ENCODE measurements around the gene SETD9. TPM values are rescaled to one million over a fixed set of nuclear protein-coding genes. Genes with fewer than 3 reads are reported as not detected.

Gene SETD9
- total and polyA plus RNA-seq, 9 of the 15 experiments (the other 6 are each of a cell fraction or from before 2014, with no cell fraction given): 10.8 to 32.6 (median 19.8) TPM

GRCh38 chr5:56908942-56909293, 478 bp upstream of the SETD9 start (continued):
- no peak for TF ChIP-seq RBBP5 (IDR thresholded peaks at IDR 0.05; ENCODE audit: borderline replicate concordance, insufficient read depth, low read length, poor library complexity, severe bottlenecking)
- TF ChIP-seq CSDE1 (IDR thresholded peaks at IDR 0.05): no peak
- peak; percentile 51 for TF ChIP-seq BRD9 (IDR thresholded peaks at IDR 0.05; ENCODE audit: low read depth, partially characterized antibody)
- TF ChIP-seq FUS (optimal IDR thresholded peaks at IDR 0.05; ENCODE audit: low read depth, low read length): no peak
- 0 out of 2 replicates have a peak, but pooled peaks have one; percentile 75 for TF ChIP-seq ZC3H4 (CRISPR knock-in tag; IDR thresholded peaks at IDR 0.05; ENCODE audit: borderline replicate concordance)
- TF ChIP-seq HDAC2 (IDR thresholded peaks at IDR 0.05): 0 out of 2 replicates have a peak, but pooled peaks have one; percentile 27
- peak; percentile 6; the same call in 1 of the 2 replicates for TF ChIP-seq EP400 (IDR thresholded peaks at IDR 0.05)
- TF ChIP-seq POLR2A (conservative IDR thresholded peaks at IDR 0.05): 0 out of 2 replicates have a peak, but pooled peaks have one; percentile 66
- TF ChIP-seq MLLT1 (IDR thresholded peaks at IDR 0.05): peak in 1 of 2 experiments; percentile 28; a peak in 1 of 4 replicates
- TF ChIP-seq ARNT (IDR thresholded peaks at IDR 0.05): 0 out of 4 replicates have a peak, but pooled peaks of 1 of the 2 experiments have one; percentile 28
- 0 out of 2 replicates have a peak, but pooled peaks have one; percentile 28 for TF ChIP-seq ARID1B (IDR thresholded peaks at IDR 0.05)
- TF ChIP-seq FOXJ2 (tag; IDR thresholded peaks at IDR 0.05): 0 out of 2 replicates have a peak, but pooled peaks have one; percentile 16
- TF ChIP-seq RBM25 (IDR thresholded peaks at IDR 0.05; ENCODE audit: low read depth, low read length, severe bottlenecking): no peak
- TF ChIP-seq BHLHE40 (IDR thresholded peaks at IDR 0.05; ENCODE audit: low read length): no peak
- no peak for TF ChIP-seq RERE (CRISPR knock-in tag; IDR thresholded peaks at IDR 0.05; ENCODE audit: borderline replicate concordance)
- TF ChIP-seq NCOA6 (IDR thresholded peaks at IDR 0.05): peak; percentile 44; the same call in 1 of the 2 replicates
- TF ChIP-seq, protein P1, sequence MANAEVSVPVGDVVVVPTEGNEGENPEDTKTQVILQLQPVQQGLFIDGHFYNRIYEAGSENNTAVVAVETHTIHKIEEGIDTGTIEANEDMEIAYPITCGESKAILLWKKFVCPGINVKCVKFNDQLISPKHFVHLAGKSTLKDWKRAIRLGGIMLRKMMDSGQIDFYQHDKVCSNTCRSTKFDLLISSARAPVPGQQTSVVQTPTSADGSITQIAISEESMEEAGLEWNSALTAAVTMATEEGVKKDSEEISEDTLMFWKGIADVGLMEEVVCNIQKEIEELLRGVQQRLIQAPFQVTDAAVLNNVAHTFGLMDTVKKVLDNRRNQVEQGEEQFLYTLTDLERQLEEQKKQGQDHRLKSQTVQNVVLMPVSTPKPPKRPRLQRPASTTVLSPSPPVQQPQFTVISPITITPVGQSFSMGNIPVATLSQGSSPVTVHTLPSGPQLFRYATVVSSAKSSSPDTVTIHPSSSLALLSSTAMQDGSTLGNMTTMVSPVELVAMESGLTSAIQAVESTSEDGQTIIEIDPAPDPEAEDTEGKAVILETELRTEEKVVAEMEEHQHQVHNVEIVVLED (CRISPR knock-in tag; IDR thresholded peaks at IDR 0.05): no peak
- TF ChIP-seq NR2C2 (CRISPR knock-in tag; IDR thresholded peaks at IDR 0.05): no peak
- TF ChIP-seq NR2C2 (tag; IDR thresholded peaks at IDR 0.05): 0 out of 2 replicates have a peak, but pooled peaks have one; percentile 10
- 0 out of 2 replicates have a peak, but pooled peaks have one; percentile 9 for TF ChIP-seq ZNF668 (CRISPR knock-in tag; IDR thresholded peaks at IDR 0.05)
- TF ChIP-seq CBX3 (IDR thresholded peaks at IDR 0.05; ENCODE audit: borderline replicate concordance in 1 of 2, low read length in 2 of 2): no peak
- TF ChIP-seq GATAD2A (IDR thresholded peaks at IDR 0.05): 0 out of 2 replicates have a peak, but pooled peaks have one; percentile 4

Data from K562 (cell line).